ENCODE results near the gene ESD.

The ESD gene

GRCh38 chr13:46796515-46797474 lies at the start of gene ESD:
Gene ESD (minus strand): TSS chr13:46797161. CDS start chr13:46791413, 5,748 bp downstream.
- H3K27me3 Mint-ChIP-seq = peaks cover 2% of the 10 kb centered on the region
- no peaks in the 10 kb centered on the region for H3K9me3 Mint-ChIP-seq
- H3K4me1 Mint-ChIP-seq = peaks cover 18% of the 10 kb centered on the region
- H3K27ac Mint-ChIP-seq = peak within 1 kb of the TSS; percentile 95
- peak; percentile 89 for ATAC-seq (ENCODE audit: low read depth)
- peak; percentile 77 to 86 for DNase-seq (ENCODE audit: low spot score in 2 of 2)
- H3K4me3 Mint-ChIP-seq = peak within 1 kb of the TSS; percentile 100
- peaks cover 3% of the 10 kb centered on the region for H3K36me3 Mint-ChIP-seq

GRCh38 chr13:46846726-46847125 lies 49.8 kb upstream of the ESD start:
- ATAC-seq (ENCODE audit: low read depth) (no peak), DNase-seq (ENCODE audit: low spot score in 2 of 2) (no peak)
- Mint-ChIP-seq H3K9me3 (no peaks in the 10 kb centered on the region), H3K36me3 (no peaks in the 10 kb centered on the region), H3K4me1 (no peaks in the 10 kb centered on the region), H3K27ac (no peak overlapping the region), H3K27me3 (peaks cover 4% of the 10 kb centered on the region), H3K4me3 (no peak overlapping the region)

GRCh38 chr13:46845146-46845545 lies 48.2 kb upstream of the ESD start:
- Mint-ChIP-seq H3K4me1 (peaks cover 3% of the 10 kb centered on the region), H3K9me3 (no peaks in the 10 kb centered on the region), H3K27ac (no peak overlapping the region), H3K4me3 (no peak overlapping the region), H3K27me3 (peaks cover 3% of the 10 kb centered on the region), H3K36me3 (no peaks in the 10 kb centered on the region)
- ATAC-seq (ENCODE audit: low read depth) = no peak
- DNase-seq (ENCODE audit: low spot score in 2 of 2) = no peak

- H3K4me1 Mint-ChIP-seq = peaks cover 3% of the 10 kb centered on the region
- ATAC-seq (ENCODE audit: low read depth) = no peak
- H3K27ac Mint-ChIP-seq = no peak overlapping the region
- no peak for DNase-seq (ENCODE audit: low spot score in 2 of 2)
- no peaks in the 10 kb centered on the region for H3K36me3 Mint-ChIP-seq
- H3K27me3 Mint-ChIP-seq = peaks cover 3% of the 10 kb centered on the region
- no peak overlapping the region for H3K4me3 Mint-ChIP-seq
- H3K9me3 Mint-ChIP-seq = no peaks in the 10 kb centered on the region
These were observed 47.5 kb upstream of the ESD start for GRCh38 chr13:46844431-46844830.

- Mint-ChIP-seq H3K27ac (no peak overlapping the region), H3K27me3 (peaks cover 5% of the 10 kb centered on the region), H3K4me1 (peaks cover 3% of the 10 kb centered on the region), H3K9me3 (no peaks in the 10 kb centered on the region), H3K4me3 (no peak overlapping the region), H3K36me3 (no peaks in the 10 kb centered on the region)
- ATAC-seq (ENCODE audit: low read depth) (no peak), DNase-seq (ENCODE audit: low spot score in 2 of 2) (no peak)
These were observed 42.4 kb upstream of the ESD start for GRCh38 chr13:46839399-46839798.

GRCh38 chr13:46834657-46835056 lies 37.7 kb upstream of the ESD start:
- Mint-ChIP-seq H3K27ac (no peak overlapping the region), H3K4me3 (no peak overlapping the region), H3K9me3 (no peaks in the 10 kb centered on the region), H3K27me3 (peaks cover 7% of the 10 kb centered on the region), H3K36me3 (no peaks in the 10 kb centered on the region), H3K4me1 (no peaks in the 10 kb centered on the region)
- no peak for DNase-seq (ENCODE audit: low spot score in 2 of 2)
- ATAC-seq (ENCODE audit: low read depth) = no peak

- Mint-ChIP-seq H3K4me3 (no peak overlapping the region), H3K27ac (no peak overlapping the region), H3K4me1 (no peaks in the 10 kb centered on the region), H3K9me3 (no peaks in the 10 kb centered on the region), H3K27me3 (peaks cover 4% of the 10 kb centered on the region), H3K36me3 (no peaks in the 10 kb centered on the region)
- DNase-seq (ENCODE audit: low spot score in 2 of 2) (peak; percentile 36 to 40), ATAC-seq (ENCODE audit: low read depth) (peak; percentile 35)
These were observed 34.7 kb upstream of the ESD start for GRCh38 chr13:46831588-46832194.

GRCh38 chr13:46830405-46831005 lies 33.5 kb upstream of the ESD start:
- ATAC-seq (ENCODE audit: low read depth) (no peak), DNase-seq (ENCODE audit: low spot score in 2 of 2) (no peak)
- Mint-ChIP-seq H3K4me1 (no peaks in the 10 kb centered on the region), H3K27ac (no peak overlapping the region), H3K36me3 (no peaks in the 10 kb centered on the region), H3K27me3 (peaks cover 4% of the 10 kb centered on the region), H3K9me3 (no peaks in the 10 kb centered on the region), H3K4me3 (no peak overlapping the region)

GRCh38 chr13:46822551-46822950 lies 25.6 kb upstream of the ESD start:
- no peak for DNase-seq (ENCODE audit: low spot score in 2 of 2)
- Mint-ChIP-seq H3K4me3 (no peak overlapping the region), H3K9me3 (no peaks in the 10 kb centered on the region), H3K27me3 (peaks cover 10% of the 10 kb centered on the region), H3K4me1 (no peaks in the 10 kb centered on the region), H3K36me3 (no peaks in the 10 kb centered on the region), H3K27ac (no peak overlapping the region)
- no peak for ATAC-seq (ENCODE audit: low read depth)

GRCh38 chr13:46817838-46818476 lies 21.0 kb upstream of the ESD start:
- Mint-ChIP-seq H3K27me3 (peaks cover 10% of the 10 kb centered on the region), H3K4me3 (no peak overlapping the region), H3K36me3 (peaks cover 1% of the 10 kb centered on the region), H3K4me1 (peaks cover 3% of the 10 kb centered on the region), H3K27ac (no peak overlapping the region), H3K9me3 (peaks cover 2% of the 10 kb centered on the region)
- DNase-seq (ENCODE audit: low spot score in 2 of 2) = no peak
- ATAC-seq (ENCODE audit: low read depth) = no peak

- DNase-seq (ENCODE audit: low spot score in 2 of 2) = no peak
- peaks cover 8% of the 10 kb centered on the region for H3K36me3 Mint-ChIP-seq
- no peak overlapping the region for H3K4me3 Mint-ChIP-seq
- peaks cover 10% of the 10 kb centered on the region for H3K9me3 Mint-ChIP-seq
- peaks cover 13% of the 10 kb centered on the region for H3K27me3 Mint-ChIP-seq
- no peak for ATAC-seq (ENCODE audit: low read depth)
- no peak overlapping the region for H3K27ac Mint-ChIP-seq
- peaks cover 3% of the 10 kb centered on the region for H3K4me1 Mint-ChIP-seq
These were observed 20.1 kb upstream of the ESD start for GRCh38 chr13:46817095-46817494.

- Mint-ChIP-seq H3K27ac (no peak overlapping the region), H3K36me3 (peaks cover 10% of the 10 kb centered on the region), H3K4me1 (peaks cover 3% of the 10 kb centered on the region), H3K27me3 (peaks cover 13% of the 10 kb centered on the region), H3K9me3 (peaks cover 11% of the 10 kb centered on the region), H3K4me3 (no peak overlapping the region)
- ATAC-seq (ENCODE audit: low read depth) (no peak), DNase-seq (ENCODE audit: low spot score in 2 of 2) (no peak)
These were observed 19.4 kb upstream of the ESD start for GRCh38 chr13:46816371-46816770.

GRCh38 chr13:46812301-46812797 lies 15.4 kb upstream of the ESD start:
- H3K27me3 Mint-ChIP-seq = peaks cover 12% of the 10 kb centered on the region
- DNase-seq (ENCODE audit: low spot score in 2 of 2) (no peak), ATAC-seq (ENCODE audit: low read depth) (no peak)
- peaks cover 10% of the 10 kb centered on the region for H3K36me3 Mint-ChIP-seq
- H3K4me1 Mint-ChIP-seq = peaks cover 3% of the 10 kb centered on the region
- no peak overlapping the region for H3K4me3 Mint-ChIP-seq
- no peak overlapping the region for H3K27ac Mint-ChIP-seq
- peaks cover 11% of the 10 kb centered on the region for H3K9me3 Mint-ChIP-seq

- peaks cover 9% of the 10 kb centered on the region for H3K27me3 Mint-ChIP-seq
- no peaks in the 10 kb centered on the region for H3K4me1 Mint-ChIP-seq
- no peak overlapping the region for H3K4me3 Mint-ChIP-seq
- H3K36me3 Mint-ChIP-seq = peaks cover 10% of the 10 kb centered on the region
- no peak for DNase-seq (ENCODE audit: low spot score in 2 of 2)
- no peak overlapping the region for H3K27ac Mint-ChIP-seq
- peaks cover 11% of the 10 kb centered on the region for H3K9me3 Mint-ChIP-seq
- ATAC-seq (ENCODE audit: low read depth) = no peak
These were observed 13.5 kb upstream of the ESD start for GRCh38 chr13:46810440-46810839.
